Skeletal muscle satellite cell (primary cell): Measurements from ENCODE around the gene GRIK1. TPM values are rescaled to one million over a fixed set of nuclear protein-coding genes. Genes with fewer than 3 reads are reported as not detected.
A peak's percentile ranks its signal among the peaks of the same experiment; 100 is the strongest.
"Not testable (repeated sequence)": the region's sequence is repeated elsewhere in the genome, so short reads cannot be mapped to it uniquely, and the experiment has no call there.

Source experiments
- H3K27me3 ChIP-seq: 2 replicates; pipeline ENCODE4 v1.7.0; 2013; ENCODE audit warnings: low read length; ENCODE audit not compliant: control insufficient read depth, insufficient read depth
- H3K36me3 ChIP-seq: 2 replicates; pipeline ENCODE4 v1.7.0; 2013; ENCODE audit warnings: mild to moderate bottlenecking, control low read depth, low read length; ENCODE audit not compliant: insufficient read depth
- H3K4me1 ChIP-seq: 2 replicates; pipeline ENCODE4 v1.7.0; 2013; ENCODE audit warnings: low read length; ENCODE audit not compliant: control insufficient read depth, insufficient read depth
- H3K4me2 ChIP-seq: 2 replicates; pipeline ENCODE4 v1.7.0; 2013; ENCODE audit warnings: mild to moderate bottlenecking, low read length
- H3K4me3 ChIP-seq: 2 replicates; pipeline ENCODE4 v1.7.0; 2013; ENCODE audit warnings: low read length
- H3K9ac ChIP-seq: 2 replicates; pipeline ENCODE4 v1.7.0; 2013; ENCODE audit warnings: mild to moderate bottlenecking, low read depth, low read length, moderate library complexity
- H3K9me3 ChIP-seq: replicated peaks from 2 replicates; pipeline ENCODE4 v1.7.0; 2013; ENCODE audit warnings: mild to moderate bottlenecking, control low read depth, low read length
- total RNA-seq: library from RNA; depleted of rRNA; stranded (reverse); fragments of >200 nt; gene quantifications from 2 replicates; pipeline ENCODE4 v1.2.3, GENCODE V29; 2012; rRNA removed

The GRIK1 gene
- total RNA-seq: 0.22 TPM in 1 of 2 replicates, not detected in the other

DNA sequence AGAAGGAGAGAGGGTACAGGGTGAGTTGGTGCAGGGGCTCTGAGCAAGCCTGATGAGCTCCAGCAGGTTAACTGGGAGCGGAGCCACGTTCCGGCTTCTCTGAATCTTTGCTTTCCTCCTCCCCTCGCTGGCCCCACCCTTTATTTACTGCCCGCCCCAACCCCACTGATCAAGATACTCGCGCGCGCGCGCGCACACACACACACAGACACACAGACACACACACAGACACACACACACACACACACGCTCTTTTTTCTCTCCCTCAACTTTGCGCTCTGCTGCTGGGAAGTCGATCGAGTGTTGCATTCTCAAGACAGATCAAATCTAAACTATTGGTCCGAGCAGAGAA, at the start of gene GRIK1:
Gene GRIK1 (minus strand): TSS at position 73 of the 352 bp plus-strand sequence.
- peak within 1 kb of the TSS; percentile 68 for H3K4me3 ChIP-seq
- H3K27me3 ChIP-seq: peaks cover 49% of the 10 kb centered on the region
- H3K36me3 ChIP-seq: no peaks in the 10 kb centered on the region
- no peaks in the 10 kb centered on the region for H3K9me3 ChIP-seq
- H3K9ac ChIP-seq: peak within 1 kb of the TSS; percentile 25
- peak within 1 kb of the TSS; percentile 85 for H3K4me2 ChIP-seq
- no peaks in the 10 kb centered on the region for H3K4me1 ChIP-seq

DNA sequence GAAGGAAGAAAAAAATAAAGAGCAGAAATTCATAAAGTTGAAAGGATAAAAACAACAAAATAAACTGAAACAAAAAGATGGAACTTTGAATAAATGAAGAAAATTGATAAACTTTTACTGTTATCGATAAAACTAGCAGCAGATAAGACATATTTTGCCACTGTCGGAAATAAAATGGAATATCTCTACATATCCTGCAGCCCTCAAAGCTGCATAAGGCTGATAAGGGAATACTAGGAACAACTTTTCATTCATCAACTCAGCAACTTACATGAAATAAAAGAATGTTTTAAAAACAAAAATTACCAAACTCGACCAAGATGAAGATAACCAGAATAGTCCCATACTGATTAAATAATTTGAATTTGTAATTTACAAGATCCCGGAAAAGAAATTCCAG, 48.0 kb upstream of the GRIK1 start:
- Histone ChIP-seq H3K9ac (no peak overlapping the region), H3K9me3 (no peaks in the 10 kb centered on the region), H3K36me3 (no peaks in the 10 kb centered on the region), H3K4me3 (no peak overlapping the region), H3K4me1 (no peaks in the 10 kb centered on the region), H3K4me2 (no peak overlapping the region), H3K27me3 (no peaks in the 10 kb centered on the region)

DNA sequence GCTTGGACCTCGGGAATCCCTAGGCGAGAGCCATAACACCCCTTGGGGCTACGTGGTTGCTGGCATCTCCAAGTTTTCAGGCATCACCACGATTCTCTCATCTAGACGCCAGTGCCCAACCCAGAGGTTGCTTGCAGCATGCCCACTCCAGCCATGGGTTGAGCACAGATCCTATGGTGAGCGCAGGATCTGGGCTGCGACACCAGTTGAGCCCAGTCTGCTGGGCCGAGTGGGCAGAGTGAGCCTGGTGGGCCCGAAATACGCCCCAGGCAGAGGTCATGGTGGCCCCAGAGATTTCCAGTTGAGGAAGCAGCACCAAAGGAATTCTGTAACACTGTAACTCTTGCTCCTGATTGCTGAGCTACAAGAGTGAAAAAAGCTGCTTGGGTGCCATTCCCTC, 46.1 kb upstream of the GRIK1 start:
- Histone ChIP-seq H3K36me3 (no peaks in the 10 kb centered on the region), H3K4me2 (no peak overlapping the region), H3K27me3 (no peaks in the 10 kb centered on the region), H3K4me3 (no peak overlapping the region), H3K9me3 (no peaks in the 10 kb centered on the region), H3K4me1 (no peaks in the 10 kb centered on the region), H3K9ac (no peak overlapping the region)

DNA sequence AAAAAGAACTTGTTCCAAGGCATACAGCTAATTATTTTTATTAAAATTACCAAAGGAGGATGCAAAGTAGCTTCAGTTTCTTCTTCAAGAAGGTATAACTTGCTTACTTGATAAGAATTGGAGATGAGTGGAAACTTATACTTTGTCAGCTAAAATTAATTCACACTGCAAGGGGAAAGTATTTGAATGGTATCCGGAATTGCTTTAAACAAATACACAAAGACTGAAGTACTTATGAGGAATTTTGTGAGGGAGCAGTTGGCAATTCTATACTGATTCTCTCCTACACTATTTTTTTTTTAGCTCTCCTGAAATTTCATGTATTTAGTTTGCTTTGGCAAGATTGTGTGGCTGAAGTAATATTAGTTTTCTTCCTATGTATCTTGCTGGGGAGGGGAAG, 39.2 kb upstream of the GRIK1 start:
- Histone ChIP-seq H3K4me3 (no peak overlapping the region), H3K4me1 (no peaks in the 10 kb centered on the region), H3K9me3 (no peaks in the 10 kb centered on the region), H3K36me3 (no peaks in the 10 kb centered on the region), H3K27me3 (no peaks in the 10 kb centered on the region), H3K9ac (no peak overlapping the region), H3K4me2 (no peak overlapping the region)

DNA sequence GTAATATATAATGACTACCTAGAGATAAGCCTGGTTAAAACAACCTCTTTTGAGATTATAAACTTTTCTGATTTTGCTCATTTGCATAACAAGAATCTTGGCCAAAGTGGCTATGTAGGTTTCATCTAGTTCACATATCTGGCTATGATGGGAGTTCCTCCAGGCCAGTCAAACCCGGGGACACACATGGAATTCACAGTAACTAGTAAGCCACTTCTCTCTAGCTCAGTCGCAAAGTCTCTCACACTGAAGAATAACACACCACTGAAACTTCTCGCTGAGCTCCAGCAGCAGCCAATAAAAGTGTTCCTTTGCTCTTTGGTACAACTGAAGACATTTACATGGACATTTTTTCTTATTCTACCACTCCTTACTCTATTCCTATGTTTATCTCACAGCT, 36.0 kb upstream of the GRIK1 start:
- no peak overlapping the region for H3K4me3 ChIP-seq
- no peaks in the 10 kb centered on the region for H3K36me3 ChIP-seq
- H3K4me2 ChIP-seq: no peak overlapping the region
- H3K4me1 ChIP-seq: no peaks in the 10 kb centered on the region
- H3K27me3 ChIP-seq: no peaks in the 10 kb centered on the region
- no peak overlapping the region for H3K9ac ChIP-seq
- no peaks in the 10 kb centered on the region for H3K9me3 ChIP-seq

DNA sequence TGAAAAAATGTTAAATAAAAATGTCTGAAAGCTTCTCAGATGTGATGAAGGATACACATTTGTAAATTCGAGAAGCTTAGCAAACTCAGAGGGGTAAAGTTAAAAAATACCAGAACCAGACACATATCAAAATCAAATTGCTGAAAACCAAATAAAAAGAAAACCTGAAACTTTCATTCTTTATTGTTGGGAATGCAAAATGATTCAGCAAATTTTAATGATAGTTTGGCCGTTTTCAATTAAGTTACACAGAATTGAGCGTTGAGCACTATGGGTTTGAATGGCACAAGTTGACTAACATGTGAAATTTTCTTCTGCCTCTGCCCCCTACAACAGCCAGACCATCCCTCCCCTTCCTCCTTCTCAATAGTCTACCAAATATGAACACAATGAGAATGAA, 33.5 kb upstream of the GRIK1 start:
- no peak overlapping the region for H3K4me2 ChIP-seq
- H3K9ac ChIP-seq: no peak overlapping the region
- no peaks in the 10 kb centered on the region for H3K36me3 ChIP-seq
- no peaks in the 10 kb centered on the region for H3K4me1 ChIP-seq
- H3K9me3 ChIP-seq: no peaks in the 10 kb centered on the region
- H3K27me3 ChIP-seq: no peaks in the 10 kb centered on the region
- H3K4me3 ChIP-seq: no peak overlapping the region

DNA sequence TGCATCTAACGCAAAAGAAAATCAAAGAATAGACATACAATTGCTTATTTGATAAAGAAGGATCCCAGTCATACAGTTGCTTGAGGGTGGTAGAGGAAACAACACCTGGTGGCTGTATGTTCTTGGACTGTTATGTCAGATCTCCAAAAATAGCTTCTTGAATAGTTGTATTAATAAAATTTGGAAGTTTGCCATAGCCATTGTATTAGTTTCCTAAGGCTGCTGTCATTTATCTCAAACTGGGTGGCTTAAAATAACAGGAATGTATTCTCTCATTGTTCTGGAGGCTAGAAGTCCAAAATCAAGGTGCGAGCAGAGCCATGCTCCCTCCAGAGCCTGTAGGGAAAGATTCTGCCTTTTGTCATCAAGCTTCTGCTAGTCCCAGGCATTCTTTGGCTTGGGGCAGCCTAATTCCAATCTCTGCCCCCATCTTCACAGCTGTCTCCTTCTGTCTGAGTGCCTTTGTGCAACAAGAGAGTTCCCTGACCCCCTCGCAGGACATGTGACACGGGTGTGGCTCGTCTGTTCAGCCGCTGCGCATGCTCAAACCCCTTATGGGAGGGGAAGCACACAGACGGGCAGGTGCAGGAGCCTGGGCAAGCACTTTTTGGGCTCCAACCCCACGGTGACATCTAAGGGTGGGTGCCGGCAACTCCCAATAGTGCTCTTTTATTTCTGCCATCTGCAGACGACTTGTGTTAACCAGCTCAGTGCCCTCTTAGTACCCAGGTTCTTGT, 21.7 kb upstream of the GRIK1 start:
- H3K4me3 ChIP-seq: no peak overlapping the region
- no peak overlapping the region for H3K9ac ChIP-seq
- H3K9me3 ChIP-seq: no peaks in the 10 kb centered on the region
- no peaks in the 10 kb centered on the region for H3K4me1 ChIP-seq
- H3K36me3 ChIP-seq: no peaks in the 10 kb centered on the region
- H3K27me3 ChIP-seq: peaks cover 5% of the 10 kb centered on the region
- no peak overlapping the region for H3K4me2 ChIP-seq

DNA sequence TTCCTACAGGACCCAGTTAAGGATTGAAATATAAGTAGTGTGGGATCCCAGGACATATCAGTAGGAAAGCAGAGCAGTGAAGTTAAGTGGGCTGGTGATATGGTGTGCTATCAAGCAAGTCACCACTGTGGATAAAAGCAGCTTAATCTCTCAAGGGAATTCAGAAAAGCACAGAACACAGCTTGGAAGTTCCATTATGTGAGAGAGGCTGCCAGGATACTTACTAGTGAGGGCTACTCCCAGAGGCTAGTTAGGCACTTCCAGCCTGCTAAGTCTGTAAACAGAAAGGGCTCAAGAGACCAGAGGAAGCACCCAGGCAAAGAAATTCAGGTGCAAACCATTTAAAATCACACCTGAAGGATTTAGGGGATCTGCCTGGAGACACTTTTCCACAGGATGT, 18.8 kb upstream of the GRIK1 start:
- Histone ChIP-seq H3K4me2 (no peak overlapping the region), H3K27me3 (no peaks in the 10 kb centered on the region), H3K36me3 (no peaks in the 10 kb centered on the region), H3K4me1 (no peaks in the 10 kb centered on the region), H3K9ac (no peak overlapping the region), H3K4me3 (no peak overlapping the region), H3K9me3 (no peaks in the 10 kb centered on the region)

DNA sequence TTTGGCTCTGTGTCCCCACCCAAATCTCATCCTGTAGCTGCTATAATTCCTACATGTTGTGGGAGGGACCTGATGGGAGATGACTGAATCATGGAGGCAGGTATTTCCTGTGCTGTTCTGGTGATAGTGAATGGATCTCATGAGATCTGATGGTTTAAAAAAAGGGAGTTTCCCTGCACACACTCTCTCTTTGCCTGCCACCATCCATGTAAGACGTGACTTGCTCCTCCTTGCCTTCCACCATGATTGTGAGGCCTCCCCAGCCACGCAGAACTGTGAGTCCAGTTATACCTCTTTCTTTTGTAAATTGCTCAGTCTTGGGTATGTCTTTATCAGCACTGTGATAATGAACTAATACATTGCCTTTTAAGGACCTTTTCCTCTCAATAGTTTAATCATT, 18.2 kb upstream of the GRIK1 start:
- not testable (repeated sequence) for H3K4me1 ChIP-seq, H3K9me3 ChIP-seq, H3K9ac ChIP-seq, H3K27me3 ChIP-seq, H3K36me3 ChIP-seq, H3K4me3 ChIP-seq, H3K4me2 ChIP-seq

DNA sequence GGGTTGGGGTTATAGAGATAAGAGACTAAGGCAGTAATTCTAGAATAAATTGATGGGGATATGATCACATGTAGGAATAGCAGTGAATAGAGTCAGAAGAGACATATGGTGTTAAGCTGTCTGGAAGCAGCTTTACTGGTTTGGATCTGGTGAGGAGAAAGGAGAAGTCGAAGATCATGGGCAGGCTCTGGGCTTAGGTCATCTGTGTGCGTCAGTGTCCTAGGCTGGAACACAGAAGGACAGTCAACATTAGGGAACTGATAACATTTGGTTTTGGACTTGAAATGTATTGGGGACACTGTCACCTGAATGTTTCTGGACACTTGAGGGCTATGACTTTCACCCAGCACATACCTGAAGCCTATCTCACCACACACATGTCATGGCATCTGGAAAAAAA, 13.9 kb upstream of the GRIK1 start:
- Histone ChIP-seq H3K4me1 (no peaks in the 10 kb centered on the region), H3K36me3 (no peaks in the 10 kb centered on the region), H3K27me3 (peaks cover 14% of the 10 kb centered on the region), H3K4me2 (no peak overlapping the region), H3K9me3 (no peaks in the 10 kb centered on the region), H3K9ac (no peak overlapping the region), H3K4me3 (no peak overlapping the region)

DNA sequence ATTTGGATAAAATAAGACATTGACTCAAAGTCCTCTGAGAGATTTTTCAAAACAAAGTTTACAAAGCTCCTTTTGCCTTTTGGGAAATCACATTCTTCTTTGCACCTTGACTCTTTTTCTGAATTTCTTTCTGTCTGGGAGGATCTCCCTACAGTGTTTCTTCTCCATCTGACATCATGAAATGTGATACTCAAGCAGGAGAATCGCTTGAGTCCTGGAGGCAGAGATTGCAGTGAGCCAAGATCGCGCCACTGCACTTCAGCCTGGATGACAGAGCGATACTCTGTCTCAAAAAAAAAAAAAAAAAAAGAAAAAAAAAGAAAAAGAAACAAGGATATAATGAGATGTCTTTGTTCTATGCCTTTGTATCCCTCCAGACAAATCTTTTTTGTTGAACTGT, 13.3 kb upstream of the GRIK1 start:
- Histone ChIP-seq H3K9me3 (no peaks in the 10 kb centered on the region), H3K27me3 (peaks cover 14% of the 10 kb centered on the region), H3K9ac (no peak overlapping the region), H3K4me1 (no peaks in the 10 kb centered on the region), H3K36me3 (no peaks in the 10 kb centered on the region), H3K4me2 (no peak overlapping the region), H3K4me3 (no peak overlapping the region)

DNA sequence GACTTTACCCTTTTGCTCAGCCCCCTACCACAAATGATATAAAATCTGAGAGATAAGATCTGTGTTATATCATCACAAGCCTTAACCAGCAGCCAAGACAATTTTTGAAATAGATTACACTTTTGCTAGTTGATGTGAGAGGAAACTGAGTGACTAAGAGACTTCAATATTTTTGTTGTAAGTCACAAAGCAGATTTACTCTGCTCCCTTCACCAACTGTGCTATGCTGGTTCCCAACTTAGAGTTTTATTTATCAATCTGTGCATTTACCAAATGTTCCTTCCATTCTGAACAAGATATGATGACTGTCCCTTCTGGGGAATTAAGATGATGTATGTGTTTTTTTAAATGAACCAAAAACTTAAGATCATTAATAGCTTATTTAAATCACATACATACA, 12.1 kb upstream of the GRIK1 start:
- Histone ChIP-seq H3K4me2 (no peak overlapping the region), H3K4me1 (no peaks in the 10 kb centered on the region), H3K9me3 (no peaks in the 10 kb centered on the region), H3K36me3 (no peaks in the 10 kb centered on the region), H3K27me3 (peaks cover 17% of the 10 kb centered on the region), H3K4me3 (no peak overlapping the region), H3K9ac (no peak overlapping the region)
